Neutrophil (primary cell): ENCODE data around the gene ZBTB16.
A peak's percentile ranks its signal among the peaks of the same experiment; 100 is the strongest.

Experiments
- H3K27ac ChIP-seq: fragments of 200-600 bp; sonication (generic); 2 replicates; pipeline ENCODE4 v1.5.1; 2016; ENCODE audit warnings: mild to moderate bottlenecking, moderate library complexity
- H3K27me3 ChIP-seq: fragments of 200-600 bp; sonication (generic); 2 replicates; pipeline ENCODE4 v1.6.0; 2016; ENCODE audit warnings: mild to moderate bottlenecking
- H3K36me3 ChIP-seq: fragments of 200-600 bp; sonication (generic); 2 replicates; pipeline ENCODE4 v1.5.1; 2017
- H3K4me1 ChIP-seq, 2 experiments: fragments of 200-600 bp in 1 of 2; sonication (generic) in 1 of 2; 1 replicate in 1 of 2; 2 replicates in 1 of 2; pipeline versions ENCODE4 v1.5.1 to v1.6.1; 2013 to 2016; ENCODE audit warnings: low read depth in 1 of 2, low read length in 1 of 2, mild to moderate bottlenecking in 1 of 2, moderate library complexity in 1 of 2; ENCODE audit not compliant: control insufficient read depth in 1 of 2, insufficient read depth in 1 of 2
- H3K4me3 ChIP-seq, 2 experiments: fragments of 200-600 bp in 1 of 2; sonication (generic) in 1 of 2; 1 replicate in 1 of 2; 2 replicates in 1 of 2; pipeline ENCODE4 v1.5.1; 2013 to 2016; ENCODE audit warnings: low read depth in 1 of 2, low read length in 1 of 2, mild to moderate bottlenecking in 1 of 2, moderate library complexity in 1 of 2
- H3K9me3 ChIP-seq: fragments of 200-600 bp; sonication (generic); 2 replicates; pipeline ENCODE4 v1.5.1; 2016
- TF ChIP-seq, protein P1 (sequence below): fragments of 200-600 bp; sonication (generic); IDR thresholded peaks from 2 replicates; pipeline ENCODE4 v1.5.1; 2016; ENCODE audit warnings: antibody characterized with exemption

The ZBTB16 gene

DNA sequence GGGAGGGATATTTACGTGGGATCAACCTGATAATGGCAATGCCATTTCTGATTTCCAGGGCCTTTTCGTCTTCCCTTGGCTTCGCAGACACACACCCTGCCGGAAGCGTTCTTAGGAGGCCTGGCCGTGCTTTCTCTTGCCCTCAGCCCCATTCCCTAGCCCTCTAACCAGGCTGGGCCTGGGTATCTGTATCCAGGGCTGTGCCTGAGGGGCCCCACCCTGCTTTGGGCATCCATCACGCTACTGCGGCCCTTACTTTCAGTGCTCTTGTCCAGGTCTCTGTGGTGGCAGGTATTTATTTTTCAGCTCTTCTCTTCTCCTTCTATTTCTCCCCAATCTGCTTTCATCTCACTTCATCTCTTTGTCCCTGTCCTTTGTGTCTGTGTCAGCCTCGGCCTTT is 105.0 kb downstream of the ZBTB16 start:
- peak overlapping the region; percentile 46 for H3K27ac ChIP-seq
- no peaks in the 10 kb centered on the region for H3K36me3 ChIP-seq
- H3K9me3 ChIP-seq, result no peaks in the 10 kb centered on the region
- no peaks in the 10 kb centered on the region for H3K27me3 ChIP-seq
- TF ChIP-seq, protein P1, sequence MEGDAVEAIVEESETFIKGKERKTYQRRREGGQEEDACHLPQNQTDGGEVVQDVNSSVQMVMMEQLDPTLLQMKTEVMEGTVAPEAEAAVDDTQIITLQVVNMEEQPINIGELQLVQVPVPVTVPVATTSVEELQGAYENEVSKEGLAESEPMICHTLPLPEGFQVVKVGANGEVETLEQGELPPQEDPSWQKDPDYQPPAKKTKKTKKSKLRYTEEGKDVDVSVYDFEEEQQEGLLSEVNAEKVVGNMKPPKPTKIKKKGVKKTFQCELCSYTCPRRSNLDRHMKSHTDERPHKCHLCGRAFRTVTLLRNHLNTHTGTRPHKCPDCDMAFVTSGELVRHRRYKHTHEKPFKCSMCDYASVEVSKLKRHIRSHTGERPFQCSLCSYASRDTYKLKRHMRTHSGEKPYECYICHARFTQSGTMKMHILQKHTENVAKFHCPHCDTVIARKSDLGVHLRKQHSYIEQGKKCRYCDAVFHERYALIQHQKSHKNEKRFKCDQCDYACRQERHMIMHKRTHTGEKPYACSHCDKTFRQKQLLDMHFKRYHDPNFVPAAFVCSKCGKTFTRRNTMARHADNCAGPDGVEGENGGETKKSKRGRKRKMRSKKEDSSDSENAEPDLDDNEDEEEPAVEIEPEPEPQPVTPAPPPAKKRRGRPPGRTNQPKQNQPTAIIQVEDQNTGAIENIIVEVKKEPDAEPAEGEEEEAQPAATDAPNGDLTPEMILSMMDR, result no peak
- H3K4me3 ChIP-seq, result no peak overlapping the region
- H3K4me1 ChIP-seq, result peaks cover 42 to 53% of the 10 kb centered on the region in 2 experiments

DNA sequence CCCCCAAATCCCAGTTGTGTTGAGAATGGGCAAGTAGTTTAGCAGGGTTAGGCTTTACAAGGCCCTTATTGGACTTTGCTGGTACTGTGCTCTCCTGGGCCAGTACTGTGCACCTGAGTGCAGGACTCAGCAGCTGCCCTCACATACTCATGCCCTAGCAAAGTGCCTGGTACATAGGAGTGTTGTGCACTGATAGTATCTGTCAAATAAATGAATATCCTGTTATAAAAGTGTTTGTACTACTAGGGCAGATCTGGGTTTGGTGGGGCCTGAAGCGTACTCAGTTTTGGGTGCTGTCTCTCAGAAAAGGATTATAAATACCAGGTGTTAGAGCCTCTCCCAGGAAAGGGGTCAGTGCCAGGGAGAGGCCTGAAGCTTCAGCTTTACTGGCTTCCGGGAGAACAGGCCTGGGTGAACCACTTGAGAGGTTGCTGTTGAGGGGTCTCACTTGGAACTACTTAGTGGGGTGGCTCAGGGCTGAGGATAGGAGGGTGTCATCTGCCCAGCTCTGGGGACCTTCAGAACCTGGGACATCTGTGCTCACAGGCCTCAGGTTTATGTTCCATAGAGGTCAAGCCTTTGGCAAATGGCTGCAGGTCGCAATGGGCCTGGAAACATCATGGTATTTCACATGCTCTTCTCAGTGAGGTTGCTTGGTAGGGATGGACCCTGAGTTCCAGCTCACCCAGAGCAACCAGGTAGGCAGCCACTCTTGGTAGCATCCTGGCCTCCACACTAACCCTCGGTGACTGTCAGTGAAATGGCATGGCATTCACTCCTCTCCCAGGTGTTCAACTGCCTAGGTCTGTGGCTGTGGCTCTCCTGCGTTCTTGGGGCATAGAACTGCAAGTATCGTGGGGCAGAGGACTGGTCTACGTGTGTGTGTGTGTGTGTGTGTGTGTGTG is 106.1 kb downstream of the ZBTB16 start:
- no peaks in the 10 kb centered on the region for H3K27me3 ChIP-seq
- TF ChIP-seq, protein P1, result no peak
- no peaks in the 10 kb centered on the region for H3K36me3 ChIP-seq
- H3K4me1 ChIP-seq, result peaks cover 37 to 50% of the 10 kb centered on the region in 2 experiments
- no peak overlapping the region for H3K27ac ChIP-seq
- no peaks in the 10 kb centered on the region for H3K9me3 ChIP-seq
- H3K4me3 ChIP-seq, result no peak overlapping the region

DNA sequence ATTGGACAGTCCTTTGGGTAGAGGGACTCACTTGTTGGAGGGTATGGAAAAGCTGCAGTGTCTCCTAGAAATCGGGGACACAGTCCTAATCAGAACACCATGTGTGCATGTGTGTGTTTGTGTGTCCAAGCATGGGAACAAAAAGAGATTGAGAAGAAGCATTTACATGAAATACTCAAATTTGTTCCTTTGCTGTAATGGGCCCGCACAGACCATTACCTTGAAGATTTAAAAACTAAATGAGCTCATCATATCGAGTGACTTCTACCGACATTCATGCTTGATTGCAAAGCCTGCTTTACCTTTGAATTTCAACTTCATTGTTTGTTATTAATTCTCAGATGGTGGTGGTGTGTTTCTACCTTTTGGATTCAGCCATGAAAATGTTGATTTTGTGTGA is 106.9 kb downstream of the ZBTB16 start:
- H3K36me3 ChIP-seq, result no peaks in the 10 kb centered on the region
- no peak overlapping the region for H3K4me3 ChIP-seq
- H3K4me1 ChIP-seq, result peaks cover 32 to 44% of the 10 kb centered on the region in 2 experiments

DNA sequence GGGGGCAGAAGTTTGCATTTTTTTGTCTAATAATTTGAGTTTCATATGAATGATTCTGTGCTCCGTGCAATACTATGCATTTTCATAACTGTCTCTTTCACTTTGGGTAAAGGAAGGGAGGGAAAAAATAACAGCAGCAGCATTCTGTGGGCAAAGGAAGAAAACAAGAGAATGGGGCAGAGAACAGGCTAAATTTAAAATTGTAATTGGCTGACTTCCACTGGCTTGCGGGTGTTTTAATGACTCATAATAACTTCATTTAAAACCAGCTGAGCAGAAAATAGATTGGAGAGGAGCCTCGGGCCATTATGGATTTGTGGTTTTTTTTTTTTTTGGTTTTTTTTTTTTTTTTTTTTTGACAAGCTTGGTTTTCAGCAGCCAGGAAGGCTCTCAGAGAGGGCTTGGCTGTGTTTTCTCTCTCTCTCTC is 107.4 kb downstream of the ZBTB16 start:
- H3K36me3 ChIP-seq, result no peaks in the 10 kb centered on the region
- no peaks in the 10 kb centered on the region for H3K9me3 ChIP-seq
- H3K27ac ChIP-seq, result no peak overlapping the region
- H3K4me3 ChIP-seq, result no peak overlapping the region
- TF ChIP-seq, protein P1, result no peak
- no peaks in the 10 kb centered on the region for H3K27me3 ChIP-seq
- peaks cover 37 to 41% of the 10 kb centered on the region in 2 experiments for H3K4me1 ChIP-seq

More for the DNA sequence above, 106.9 kb downstream of the ZBTB16 start:
- TF ChIP-seq, protein P1, result no peak
- H3K9me3 ChIP-seq, result no peaks in the 10 kb centered on the region
- no peak overlapping the region for H3K27ac ChIP-seq
- H3K27me3 ChIP-seq, result no peaks in the 10 kb centered on the region

DNA sequence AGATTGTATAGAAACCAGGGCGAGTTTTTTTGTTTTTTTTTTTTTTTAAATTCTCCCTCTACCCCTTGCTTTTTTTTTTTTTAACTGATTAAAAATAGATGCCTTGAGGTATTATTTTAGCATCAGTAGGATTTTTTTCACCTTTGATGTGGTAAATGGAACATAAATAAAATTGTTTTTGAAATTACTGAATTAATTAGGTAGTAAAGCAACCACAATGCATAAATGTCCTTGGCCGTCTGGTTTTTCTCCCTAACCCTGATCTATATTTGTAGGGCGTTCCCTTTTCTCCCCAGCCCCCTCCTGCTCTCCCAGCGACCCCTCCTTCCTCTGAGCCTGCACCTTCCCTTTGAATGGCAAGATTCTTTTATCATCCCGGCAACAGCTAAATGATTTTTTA is 107.8 kb downstream of the ZBTB16 start:
- no peak overlapping the region for H3K27ac ChIP-seq
- TF ChIP-seq, protein P1, result no peak
- H3K4me3 ChIP-seq, result no peak overlapping the region
- H3K9me3 ChIP-seq, result no peaks in the 10 kb centered on the region
- H3K4me1 ChIP-seq, result peaks cover 37 to 41% of the 10 kb centered on the region in 2 experiments
- H3K27me3 ChIP-seq, result no peaks in the 10 kb centered on the region
- no peaks in the 10 kb centered on the region for H3K36me3 ChIP-seq
